Measurements from ENCODE around the gene YEATS2.
"Not testable (repeated sequence)": the region's sequence is repeated elsewhere in the genome, so short reads cannot be mapped to it uniquely, and the experiment has no call there.

The YEATS2 gene

DNA sequence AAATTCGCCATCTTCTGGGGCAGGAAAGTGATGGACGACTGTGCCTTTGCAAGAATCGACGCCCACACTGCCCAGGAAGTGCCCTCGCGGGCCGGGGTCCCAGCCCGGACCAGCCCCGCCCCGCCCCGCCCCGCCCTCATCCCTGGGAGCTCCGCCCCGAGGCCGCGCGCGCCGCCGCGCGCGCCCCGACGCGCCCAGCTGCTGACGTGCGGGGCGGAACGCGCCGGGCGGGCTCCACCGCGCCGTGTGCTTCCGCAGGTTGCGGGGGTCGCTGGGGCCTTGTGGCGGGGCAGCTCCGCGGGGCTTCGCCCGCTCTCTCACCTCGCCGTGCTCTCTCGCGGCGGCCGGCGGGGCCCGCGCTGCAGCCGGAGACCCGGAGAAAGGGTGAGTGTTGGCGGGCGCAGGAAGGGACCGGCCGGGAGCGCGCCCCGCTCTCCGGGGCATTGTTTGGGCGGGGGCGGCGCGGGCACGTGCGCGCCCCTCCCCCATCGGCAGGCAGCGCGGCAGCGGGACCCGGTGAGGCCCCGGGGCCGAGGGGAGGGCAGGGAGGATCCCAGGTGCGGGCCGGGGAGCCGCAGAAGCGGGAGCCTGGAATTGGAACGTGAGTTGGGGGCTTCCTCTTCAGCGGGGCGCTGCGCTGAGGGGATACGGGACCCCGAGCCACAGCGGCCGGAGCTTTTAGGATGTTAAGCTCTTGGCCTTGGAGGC is at the start of gene YEATS2:
Gene YEATS2 (plus strand): TSS at position 188 of the 708 bp plus-strand sequence. CDS start 17,366 bp downstream, outside the sequence.
- peak; percentile 24 for DNase-seq

DNA sequence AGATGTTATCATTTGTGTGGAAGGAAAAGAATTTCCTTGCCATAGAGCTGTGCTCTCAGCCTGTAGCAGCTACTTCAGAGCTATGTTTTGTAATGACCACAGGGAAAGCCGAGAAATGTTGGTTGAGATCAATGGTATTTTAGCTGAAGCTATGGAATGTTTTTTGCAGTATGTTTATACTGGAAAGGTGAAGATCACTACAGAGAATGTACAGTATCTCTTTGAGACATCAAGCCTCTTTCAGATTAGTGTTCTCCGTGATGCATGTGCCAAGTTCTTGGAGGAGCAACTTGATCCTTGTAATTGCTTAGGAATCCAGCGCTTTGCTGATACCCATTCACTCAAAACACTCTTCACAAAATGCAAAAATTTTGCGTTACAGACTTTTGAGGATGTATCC is 47.0 kb upstream of the YEATS2 start:
- DNase-seq: no peak

DNA sequence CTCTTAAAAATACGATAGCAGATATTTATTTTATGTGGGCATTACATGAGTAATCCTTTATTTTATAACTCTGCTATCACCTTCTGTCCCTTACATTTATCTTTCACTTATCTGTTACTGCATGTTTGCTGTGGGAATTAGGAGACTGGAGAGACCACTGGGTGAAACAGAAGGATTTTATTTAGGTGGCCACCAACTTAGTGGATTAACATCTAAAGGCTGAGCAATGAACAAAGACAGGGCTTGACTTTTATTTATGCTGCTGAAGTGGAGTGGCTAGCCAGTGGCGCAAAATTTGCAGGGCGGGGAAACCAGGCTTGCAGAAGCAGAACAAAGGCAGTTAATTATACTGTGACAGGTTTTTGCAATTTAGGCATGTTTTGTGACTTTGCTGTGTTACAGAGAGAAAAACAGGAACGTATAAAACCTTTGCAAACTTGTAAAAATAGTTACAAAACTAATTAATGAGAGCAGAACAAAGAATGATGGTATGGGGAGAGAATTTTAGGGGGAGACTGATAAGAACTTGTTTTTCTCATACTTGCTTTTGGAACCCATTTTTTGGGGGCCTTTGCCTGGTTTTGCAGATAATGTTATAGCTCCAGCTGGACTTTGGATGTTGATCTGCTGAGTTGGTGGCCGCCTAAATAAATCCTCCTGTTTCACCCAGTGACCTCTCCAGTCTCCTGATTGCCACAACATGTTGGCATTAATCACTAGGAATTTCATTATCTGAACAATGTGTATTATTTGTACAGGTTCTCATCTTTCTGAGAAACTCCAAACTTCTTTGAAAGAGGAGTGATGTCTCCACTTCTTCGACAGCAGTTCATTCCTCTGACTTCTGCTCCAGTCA is 44.2 kb upstream of the YEATS2 start:
- no peak for DNase-seq

DNA sequence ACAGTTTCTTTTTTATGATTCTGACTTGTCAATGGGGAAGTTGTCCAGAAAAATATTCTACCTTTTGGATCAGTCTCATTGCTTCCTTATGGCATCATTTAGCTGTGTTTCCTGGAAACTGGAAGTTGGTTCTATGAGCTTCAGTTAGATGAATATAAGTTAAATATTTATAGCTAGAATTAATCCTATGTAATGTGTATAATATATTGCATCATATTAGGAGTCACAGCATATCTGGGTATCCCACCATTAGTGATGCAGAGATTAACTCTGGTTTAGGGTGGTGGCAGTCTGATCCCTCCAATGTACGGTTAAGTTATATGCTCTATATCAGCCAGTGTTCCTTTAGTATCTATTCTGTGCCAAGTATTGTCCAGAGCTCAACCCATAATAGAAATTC is 42.9 kb upstream of the YEATS2 start:
- DNase-seq: no peak

DNA sequence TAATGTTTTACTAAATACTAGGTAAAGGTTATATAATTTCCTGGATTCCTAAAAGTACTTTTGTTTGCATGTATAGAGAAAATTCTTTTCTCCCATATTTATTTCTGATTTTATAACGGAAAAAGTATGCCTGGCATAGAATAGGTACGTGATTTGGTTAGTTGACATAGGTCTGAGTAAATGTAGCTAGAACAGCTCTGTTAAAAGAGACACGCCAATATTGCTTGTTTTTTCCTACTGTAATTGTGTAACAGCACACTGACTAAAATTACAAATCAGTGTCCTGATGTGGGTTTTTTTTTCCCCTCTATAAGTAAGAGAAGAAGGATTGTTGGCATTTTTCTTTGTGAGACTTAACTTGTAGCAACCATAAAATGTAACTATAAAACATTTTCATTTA is 35.5 kb upstream of the YEATS2 start:
- DNase-seq: no peak

DNA sequence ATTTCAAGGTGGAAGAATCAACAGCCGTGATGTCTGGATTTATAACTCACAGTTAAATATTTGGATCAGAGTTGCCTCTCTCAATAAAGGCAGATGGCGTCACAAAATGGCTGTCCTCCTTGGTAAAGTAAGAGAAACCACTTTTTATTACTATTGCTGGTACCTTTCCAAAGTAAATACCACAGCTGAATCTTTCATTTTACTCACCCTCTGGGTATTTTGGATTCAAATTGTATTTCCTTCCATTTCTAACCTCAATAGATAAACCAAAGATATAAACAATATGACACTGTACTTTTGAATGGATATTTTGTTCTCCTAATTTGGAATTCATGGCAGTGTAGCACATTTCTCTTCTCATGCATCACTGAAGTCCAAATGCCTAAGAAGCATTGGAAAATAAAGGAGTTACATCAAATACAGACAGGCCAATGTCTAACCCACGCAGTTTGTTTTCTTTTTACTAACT is 32.6 kb upstream of the YEATS2 start:
- DNase-seq: peak; percentile 4

DNA sequence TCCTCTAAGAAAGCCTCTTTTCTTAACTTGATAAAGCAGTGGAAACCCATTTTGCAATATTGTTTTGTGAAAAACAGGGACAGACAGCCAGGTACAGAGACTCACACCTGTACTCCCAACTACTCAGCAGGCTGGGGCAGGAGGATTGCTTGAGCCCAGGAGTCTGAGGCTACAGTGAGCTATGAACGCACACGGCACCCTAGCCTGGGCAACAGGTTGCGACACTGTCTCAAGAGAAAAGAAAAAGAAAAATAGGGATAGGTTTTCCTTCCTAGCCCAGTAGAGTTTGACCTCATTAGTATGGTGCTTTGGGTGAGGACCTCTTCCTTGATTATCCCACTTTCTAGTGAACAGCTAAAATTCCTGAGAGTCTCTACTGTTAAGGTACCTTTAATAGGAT is 17.5 kb upstream of the YEATS2 start:
- DNase-seq: no peak

DNA sequence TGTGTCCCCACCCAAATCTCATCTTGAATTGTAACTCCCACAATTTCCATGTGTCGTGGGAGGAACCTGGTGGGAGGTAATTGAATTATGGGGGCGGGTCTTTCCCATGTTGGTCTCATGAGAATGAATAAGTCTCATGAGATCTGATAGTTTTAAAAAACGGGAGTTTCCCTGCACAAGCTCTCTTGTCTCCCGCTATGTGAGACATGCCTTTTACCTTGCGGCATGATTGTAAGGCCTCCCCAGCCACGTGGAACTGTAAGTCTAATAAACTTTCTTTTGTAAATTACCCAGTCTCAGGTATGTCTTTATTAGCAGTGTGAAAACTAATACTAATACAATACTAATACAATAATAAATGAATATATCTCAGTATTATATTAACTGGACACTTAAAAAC is 9.9 kb upstream of the YEATS2 start:
- no peak for DNase-seq

DNA sequence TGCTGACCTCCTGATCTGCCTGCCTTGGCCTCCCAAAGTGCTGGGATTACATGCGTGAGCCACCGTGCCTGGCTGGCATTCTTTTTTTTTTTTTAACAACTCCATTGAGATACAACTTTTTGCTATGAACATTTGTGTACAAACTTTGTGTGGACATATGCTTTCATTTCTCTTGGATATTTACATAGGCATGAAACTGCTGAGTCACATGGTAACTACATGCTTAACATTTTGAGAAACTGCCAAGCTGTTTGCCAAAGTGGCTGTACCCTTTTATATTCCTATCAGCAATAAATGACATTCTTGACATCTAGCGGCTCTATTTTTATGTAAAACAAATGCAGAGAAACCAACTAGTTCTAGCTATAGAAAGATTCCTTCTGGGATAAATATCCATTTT is 8.7 kb upstream of the YEATS2 start:
- DNase-seq: no peak

DNA sequence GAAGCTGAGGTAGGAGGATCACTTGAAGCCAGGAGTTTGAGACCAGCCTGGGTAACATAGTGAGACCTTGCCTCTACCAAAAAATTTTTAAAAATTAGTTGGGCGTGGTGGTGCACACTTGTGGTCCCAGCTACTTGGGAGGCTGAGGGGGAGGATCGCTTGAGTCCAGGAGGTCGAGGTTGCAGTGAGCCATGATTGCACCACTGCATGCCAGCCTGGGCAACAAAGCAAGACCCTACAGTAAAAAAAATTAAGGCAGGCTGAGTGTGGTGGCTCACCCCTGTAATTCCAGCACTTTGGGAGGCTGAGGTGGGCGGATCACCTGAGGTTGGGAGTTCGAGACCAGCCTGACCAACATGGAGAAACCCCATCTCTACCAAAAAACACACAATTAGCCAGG is 8.0 kb upstream of the YEATS2 start:
- DNase-seq: not testable (repeated sequence)

DNA sequence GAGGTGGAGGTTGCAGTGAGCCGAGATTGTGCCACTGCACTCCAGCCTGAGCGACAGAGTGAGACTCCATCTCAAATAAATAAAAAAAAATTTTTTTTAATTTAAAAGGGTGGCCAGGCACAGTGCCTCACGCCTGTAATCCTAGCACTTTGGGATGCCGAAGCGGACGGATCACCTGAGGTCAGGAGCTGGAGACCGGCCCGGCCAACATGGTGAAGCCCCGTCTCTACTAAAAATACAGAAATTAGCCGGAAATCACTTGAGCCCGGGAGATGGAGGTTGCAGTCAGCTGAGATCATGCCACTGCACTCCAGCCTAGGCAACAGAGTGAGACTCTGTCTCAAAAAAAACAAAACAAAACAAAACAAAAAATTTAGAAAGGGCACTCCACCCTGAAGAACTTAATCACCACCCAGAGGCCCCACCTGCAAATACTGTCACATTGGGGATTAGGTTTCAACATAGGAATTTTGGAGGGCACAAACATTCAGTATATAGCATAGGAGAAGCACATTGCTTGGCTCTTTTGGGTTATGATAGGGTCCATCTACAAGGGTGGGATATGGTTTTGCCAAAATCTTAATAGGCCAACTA is 7.1 kb upstream of the YEATS2 start:
- DNase-seq: no peak

DNA sequence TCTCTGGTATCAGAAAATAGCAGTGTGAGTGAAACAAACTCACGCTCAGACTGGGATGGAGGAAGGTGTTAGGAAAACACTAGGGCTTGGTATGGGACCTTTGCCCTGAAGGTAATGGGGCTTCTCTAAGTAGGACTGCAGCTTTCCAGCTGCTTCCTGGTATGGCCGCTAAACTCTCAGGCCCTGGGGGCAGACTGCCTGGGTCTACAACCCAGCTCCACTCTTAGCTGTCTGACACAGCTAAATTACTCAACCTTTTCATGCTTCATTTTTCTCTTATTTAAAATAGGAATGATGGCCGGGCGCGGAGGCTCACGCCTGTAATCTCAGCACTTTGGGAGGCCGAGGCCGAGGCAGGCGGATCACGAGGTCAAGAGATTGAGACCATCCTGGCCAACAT is 5.2 kb upstream of the YEATS2 start:
- no peak for DNase-seq

DNA sequence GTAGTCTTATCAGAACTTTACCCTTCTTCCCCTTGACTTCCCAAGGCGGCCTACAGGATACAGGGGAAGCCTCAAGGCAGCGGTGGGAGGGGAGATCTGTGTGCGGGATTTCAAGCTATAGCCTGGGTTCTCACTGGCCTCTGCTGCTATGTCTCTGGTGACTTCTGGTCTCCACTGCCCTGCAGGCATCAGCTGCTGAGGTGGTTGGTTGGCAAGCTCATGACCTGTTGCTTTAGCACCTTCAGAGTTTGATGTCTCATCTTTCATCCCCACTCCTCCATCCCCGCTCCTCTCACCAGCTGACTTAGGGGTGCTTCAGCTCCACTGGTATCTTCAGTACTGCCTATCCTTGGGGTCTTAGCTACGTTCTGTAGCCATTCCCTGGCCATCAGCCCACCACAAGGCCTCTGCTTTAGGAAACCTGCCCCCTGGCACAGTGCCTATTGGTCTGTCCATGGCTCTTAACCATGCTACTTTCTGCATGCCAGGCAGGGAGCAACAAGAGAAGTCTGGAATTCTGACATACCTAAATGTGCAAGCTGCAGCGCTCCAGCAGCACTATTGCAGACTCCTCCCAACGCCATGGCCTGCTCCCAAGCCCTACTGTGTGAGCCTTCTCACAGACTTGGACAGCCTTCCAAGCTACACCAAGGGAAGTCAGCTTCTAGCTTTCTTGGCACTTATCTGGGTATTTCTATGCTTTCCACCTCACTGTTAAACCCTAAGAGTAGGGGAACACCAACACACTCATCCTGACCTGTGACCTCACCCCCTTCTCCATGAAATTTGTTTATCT is 1.8 kb upstream of the YEATS2 start:
- no peak for DNase-seq

DNA sequence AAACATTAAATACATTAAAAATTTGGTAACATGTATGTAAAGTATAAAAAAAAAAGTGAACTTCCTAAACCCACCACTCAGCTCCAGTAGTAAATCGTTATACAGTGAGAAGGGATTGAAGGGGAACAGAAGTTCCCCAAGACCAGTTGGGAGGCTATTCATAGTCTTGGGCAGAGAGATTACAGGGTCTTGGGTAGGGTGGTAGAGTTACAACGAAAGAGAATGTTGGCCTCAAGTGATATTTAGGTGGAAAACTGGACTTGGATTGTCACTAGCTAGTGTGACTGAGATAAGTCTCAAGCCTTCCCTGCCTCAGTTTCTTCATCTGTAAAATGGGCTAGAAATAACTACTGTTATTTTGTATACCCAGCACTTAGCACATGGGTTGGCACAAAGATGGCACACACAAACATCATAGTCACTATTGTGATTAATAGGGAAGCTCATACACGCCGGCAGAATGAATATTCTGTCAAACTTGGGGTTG is 431 bp upstream of the YEATS2 start:
- DNase-seq: no peak

DNA sequence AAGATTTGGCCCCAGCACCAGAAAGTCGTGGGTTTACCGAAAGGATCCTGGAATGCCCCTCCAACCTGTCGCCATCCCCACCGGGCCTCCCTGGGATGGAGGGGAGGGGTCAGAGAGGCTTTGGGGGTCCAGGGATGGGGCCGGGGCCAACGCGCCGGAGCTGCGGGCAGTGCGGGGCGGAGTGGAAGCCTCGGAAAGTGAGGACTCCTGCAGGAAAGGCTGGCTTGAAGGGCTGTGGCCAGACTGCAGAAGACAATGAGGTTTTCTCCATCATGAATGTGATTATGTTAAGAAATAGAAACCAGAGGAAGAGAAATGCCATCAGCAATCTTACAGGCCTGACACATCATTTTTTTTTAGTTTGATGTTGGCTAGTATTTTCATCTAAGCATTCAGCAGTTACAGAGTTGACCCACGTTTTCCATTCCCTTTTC is 738 bp downstream of the YEATS2 start:
- peak; percentile 15 for DNase-seq

DNA sequence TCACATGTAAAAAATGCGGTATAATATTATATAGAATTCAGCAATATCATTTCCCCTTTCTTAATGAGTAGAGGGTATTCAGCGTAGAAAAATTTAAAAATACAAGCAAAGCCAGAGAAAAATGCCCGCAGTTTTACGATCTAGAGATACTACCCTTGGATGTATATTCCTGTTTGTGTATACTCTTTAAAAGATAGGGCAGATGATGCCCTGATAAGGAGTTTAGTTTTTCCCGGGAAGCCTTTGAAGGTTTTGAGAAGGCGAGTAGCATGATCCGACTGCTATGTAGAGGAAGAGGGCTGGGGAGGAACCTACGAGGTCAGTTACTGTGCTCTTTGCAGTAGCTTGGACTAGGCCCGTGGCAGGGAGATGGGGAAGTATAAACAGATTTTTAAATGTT is 1.2 kb downstream of the YEATS2 start:
- DNase-seq: no peak

DNA sequence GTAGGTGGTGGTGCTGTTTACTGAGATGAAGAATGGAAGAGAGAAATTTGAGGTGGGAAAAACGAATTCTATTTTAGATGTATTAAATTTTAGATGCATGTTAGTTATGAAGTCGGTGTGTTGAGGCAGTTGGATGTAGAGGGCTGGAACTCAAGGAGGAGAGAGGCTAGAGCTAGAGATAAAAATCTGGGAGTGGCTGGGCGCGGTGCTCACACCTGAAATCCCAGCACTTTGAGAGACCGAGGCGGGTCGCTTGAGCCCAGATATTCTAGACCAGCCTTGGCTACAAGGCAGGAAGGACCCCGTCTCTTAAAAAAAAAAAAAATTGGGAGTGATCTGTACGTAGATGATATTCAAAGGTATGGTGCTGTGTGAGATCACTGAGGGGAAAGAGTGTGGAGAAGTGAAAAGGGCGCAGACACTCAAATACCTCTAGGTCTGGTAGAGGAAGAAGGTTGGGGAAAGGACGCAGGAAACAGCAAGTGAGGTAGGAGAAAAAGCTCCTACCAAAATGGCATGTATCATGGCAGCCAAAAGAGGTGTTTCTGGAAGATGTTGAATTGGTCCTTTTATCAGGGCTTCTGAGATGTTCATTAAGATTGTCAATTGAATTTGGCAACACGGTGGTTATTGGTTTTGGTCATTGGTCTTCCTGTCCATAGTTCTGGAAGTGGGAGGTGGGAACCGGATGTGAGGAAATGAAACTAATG is 1.8 kb downstream of the YEATS2 start:
- DNase-seq: peak; percentile 4

DNA sequence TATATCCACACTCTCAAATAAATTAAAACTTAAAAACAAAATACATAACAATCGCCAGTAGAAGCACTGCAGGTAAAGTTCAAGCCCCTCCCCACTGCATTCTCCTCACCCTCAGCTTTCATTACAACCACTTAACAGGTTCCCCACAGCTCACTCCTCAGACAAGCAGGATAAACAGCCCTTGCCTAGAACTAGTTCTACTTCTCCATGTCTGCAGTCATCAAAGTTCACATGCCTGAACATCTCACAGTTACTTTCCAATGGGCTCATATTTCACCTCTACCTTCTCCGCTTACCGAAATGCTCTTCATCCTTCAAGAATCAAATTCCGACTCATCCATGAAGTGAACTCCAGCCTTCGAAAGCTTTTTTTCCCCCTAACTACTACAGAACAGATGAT is 4.1 kb downstream of the YEATS2 start:
- DNase-seq: peak; percentile 13

DNA sequence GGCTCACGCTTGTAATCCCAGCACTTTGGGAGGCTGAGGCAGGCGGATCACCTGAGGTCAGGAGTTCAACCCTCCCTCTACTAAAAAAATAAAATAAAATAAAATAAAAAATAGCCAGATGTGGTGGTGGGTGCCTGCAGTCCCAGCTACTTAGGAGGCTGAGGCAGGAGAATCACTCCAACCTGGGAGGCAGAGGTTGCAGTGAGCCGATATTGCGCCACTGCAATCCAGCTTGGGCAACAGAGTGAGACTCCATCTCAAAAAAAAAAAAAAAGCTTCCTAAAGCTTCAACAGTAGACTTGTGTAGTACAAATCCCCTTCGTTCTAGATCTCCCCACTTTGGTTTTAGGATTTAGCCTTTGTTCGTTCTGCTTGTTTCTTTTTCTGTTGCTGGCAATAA is 6.3 kb downstream of the YEATS2 start:
- not testable (repeated sequence) for DNase-seq

DNA sequence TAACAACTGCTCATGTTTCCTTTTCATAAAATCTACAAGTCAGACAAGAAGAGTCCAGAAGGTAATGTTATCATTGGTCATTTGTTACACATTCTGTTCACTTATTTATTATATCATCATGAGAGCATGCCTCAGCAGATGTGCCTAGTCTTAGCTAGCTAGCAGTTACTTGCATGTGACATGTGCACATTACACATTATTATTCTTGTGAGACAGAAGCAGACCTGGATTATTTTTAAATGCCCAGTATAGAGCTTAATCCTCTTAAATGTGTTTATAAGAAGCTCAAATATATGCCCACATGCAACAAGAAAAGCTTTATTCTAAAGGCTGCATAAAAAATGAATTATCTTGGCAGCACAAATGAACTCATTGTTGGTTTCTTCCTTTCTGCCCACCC is 12.6 kb downstream of the YEATS2 start:
- no peak for DNase-seq

DNA sequence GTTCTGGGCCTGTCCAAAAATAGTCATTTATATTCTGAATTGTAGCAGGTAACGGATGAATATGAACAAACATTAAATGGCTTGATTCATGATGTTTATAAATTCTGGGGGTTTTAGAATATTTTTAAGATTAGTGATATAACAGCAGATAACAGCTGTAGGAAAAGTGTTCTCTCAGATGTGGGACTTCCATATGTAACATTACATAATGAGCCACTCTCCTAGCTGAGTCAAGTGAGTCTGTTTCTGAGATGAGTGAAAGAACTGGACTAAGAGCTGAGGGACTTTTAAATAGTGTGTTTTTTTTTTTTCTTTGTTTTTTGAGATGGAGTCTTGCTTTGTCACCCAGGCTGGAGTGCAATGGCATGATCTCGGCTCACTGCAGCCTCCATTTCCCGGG is 13.9 kb downstream of the YEATS2 start:
- DNase-seq: no peak

DNA sequence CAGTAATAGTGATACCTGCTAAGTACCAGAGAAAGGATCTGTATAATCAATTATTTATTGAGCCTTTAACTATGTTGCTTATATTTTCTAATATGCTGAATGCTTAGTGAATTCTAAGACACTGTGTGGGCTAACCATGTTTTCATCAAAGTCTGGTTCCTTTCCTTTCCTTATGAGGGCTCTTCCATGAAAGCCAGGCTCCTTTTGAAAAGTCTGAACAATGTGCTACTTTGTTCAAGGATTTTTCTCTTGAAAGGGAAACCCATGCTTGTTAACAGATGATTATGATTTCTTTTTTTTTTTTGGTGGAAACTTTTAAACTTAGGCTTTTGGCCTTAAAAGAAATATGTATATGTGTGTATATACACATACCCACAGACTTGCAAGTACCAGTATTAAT is 17.0 kb downstream of the YEATS2 start:
- no peak for DNase-seq

Data from DMS79 (cell line).